HL-60 (cell line): ENCODE measurements around the gene PCDHA5.

Source experiments
- DNase-seq, 2 experiments: peaks; one replicate each; pipeline ENCODE4 v3.0.0-alpha.2; 2010 to 2020; ENCODE audit warnings: low read depth in 1 of 2, low spot score in 1 of 2
- H3K27ac ChIP-seq: fragments of 250-450 bp; sonication (Bioruptor Pico); replicated peaks from 2 replicates; pipeline ENCODE4 v1.5.1; 2020; ENCODE audit warnings: mild to moderate bottlenecking, moderate library complexity
- H3K27me3 ChIP-seq: fragments of 250-450 bp; sonication (Bioruptor Pico); 2 replicates; pipeline ENCODE4 v1.5.1; 2021; ENCODE audit warnings: mild to moderate bottlenecking, moderate library complexity; ENCODE audit not compliant: insufficient read depth, poor library complexity, severe bottlenecking
- H3K4me3 ChIP-seq: replicated peaks from 2 replicates; pipeline ENCODE4 v1.5.1; 2011; ENCODE audit warnings: mild to moderate bottlenecking, control low read depth, low read length; ENCODE audit not compliant: insufficient read depth
- CTCF ChIP-seq: IDR thresholded peaks from one replicate; pipeline ENCODE4 v1.5.1; 2011; ENCODE audit warnings: low read length, control low read depth, inconsistent platforms; ENCODE audit not compliant: insufficient read depth
- GABPA ChIP-seq: IDR thresholded peaks from 2 replicates; pipeline ENCODE4 v1.6.1; 2012; ENCODE audit warnings: low read depth
- POLR2AphosphoS5 ChIP-seq: IDR thresholded peaks from 2 replicates; pipeline ENCODE4 v1.6.1; 2012; ENCODE audit warnings: low read depth
- REST ChIP-seq: IDR thresholded peaks from 2 replicates; pipeline ENCODE4 v1.6.1; 2012; ENCODE audit warnings: low read depth; ENCODE audit not compliant: insufficient replicate concordance
- SPI1 ChIP-seq: IDR thresholded peaks from 2 replicates; pipeline ENCODE4 v1.6.1; 2012; ENCODE audit warnings: low read depth, mild to moderate bottlenecking, borderline replicate concordance
- long read RNA-seq: library from polyadenylated mRNA; unstranded; transcript quantifications from one replicate; pipeline ENCODE4 v2.0.0, GENCODE V29; 2020

PCDHA5 gene
- long read RNA-seq = 0 reads

- H3K4me3 ChIP-seq = no peak within 1 kb of the TSS
- no peak within 1 kb of the TSS for H3K27ac ChIP-seq
- no peak for TF ChIP-seq POLR2AphosphoS5
- peak; percentile 22 for TF ChIP-seq CTCF
- no peaks in the 10 kb centered on the region for H3K27me3 ChIP-seq
- DNase-seq = no peak
Observed at GRCh38 chr5:140821375-140822280, at the start of gene PCDHA5. TSS of gene PCDHA5 (plus strand) at chr5:140821613.

- Histone ChIP-seq H3K4me3 (no peak overlapping the region), H3K27me3 (no peaks in the 10 kb centered on the region), H3K27ac (no peak overlapping the region)
- no peak for DNase-seq
- TF ChIP-seq REST = no peak
- TF ChIP-seq CTCF = no peak
- no peak for TF ChIP-seq POLR2AphosphoS5
- TF ChIP-seq SPI1 = no peak
- no peak for TF ChIP-seq GABPA
Observed at GRCh38 chr5:140780512-140780911, 40.9 kb upstream of the PCDHA5 start.

GRCh38 chr5:140785905-140786686 is 35.3 kb upstream of the PCDHA5 start, which contains the start of gene PCDHA1:
TSS of gene PCDHA1 (plus strand) at chr5:140786140.
- peak in 1 of 2 experiments; percentile 53 for DNase-seq

More at GRCh38 chr5:140785905-140786686, 35.3 kb upstream of the PCDHA5 start, which contains the start of gene PCDHA1:
- TF ChIP-seq GABPA = no peak
- TF ChIP-seq REST = no peak
- no peak for TF ChIP-seq POLR2AphosphoS5
- TF ChIP-seq SPI1 = no peak
- no peak for TF ChIP-seq CTCF
- H3K4me3 ChIP-seq = no peak within 1 kb of the TSS
- no peak within 1 kb of the TSS for H3K27ac ChIP-seq
- H3K27me3 ChIP-seq = no peaks in the 10 kb centered on the region
